HepG2 (cell line): ENCODE results near the gene NFE2L2. TPM values are rescaled to one million over a fixed set of nuclear protein-coding genes. Genes with fewer than 3 reads are reported as not detected.

Source experiments
- ATAC-seq: fragments of 200-7000 bp; cut with Tn5 transposase; 3 replicates; pipeline ENCODE4 v1.9.1; 2020; ENCODE audit warnings: mild to moderate bottlenecking, moderate library complexity
- BruUV-seq: library from RNA; stranded (reverse); fragments of 400-500 nt; replicated peaks from 2 replicates; lab custom pipeline; 2021; lab: Mats Ljungman, UMichigan
- CTCF ChIA-PET: fragments of 300-600 bp; formaldehyde crosslinking; extraction: SDS; loops from one replicate; lab custom pipeline; 2021; ENCODE audit warnings: low total read pairs, inconsistent platforms, low intra/inter-chr PET ratio; lab: Yijun Ruan, JAX
- POLR2A ChIA-PET: fragments of 350-600 bp; sonication (Branson Sonifier 250); formaldehyde crosslinking; loops from one replicate; lab custom pipeline; 2020; ENCODE audit warnings: antibody characterized with exemption, inconsistent platforms; lab: Yijun Ruan, JAX
- DNase-seq: peaks from one replicate; pipeline ENCODE4 v3.0.0-alpha.2; 2015; ENCODE audit warnings: low spot score
- FAIRE-seq: peaks from 3 replicates; lab custom pipeline; 2011; peaks lifted over from hg19 to GRCh38; lab: Jason Lieb, UNC
- H2AFZ ChIP-seq: one replicate; pipeline ENCODE4 v1.6.1; 2011; ENCODE audit warnings: low read length, inconsistent platforms
- H3K27ac ChIP-seq: fragments of 300-600 bp; 3 replicates; pipeline ENCODE4 v1.8.0; 2011; ENCODE audit warnings: mixed run types, mild to moderate bottlenecking, mixed read lengths, low read length, inconsistent platforms; ENCODE audit not compliant: insufficient read depth; ENCODE audit errors: extremely low read length
- H3K27me3 ChIP-seq, 2 experiments: fragments of 200-600 bp in 1 of 2; 2 replicates in 1 of 2; 3 replicates in 1 of 2; pipeline versions ENCODE4 v1.6.0 to v1.8.0; 2011; ENCODE audit warnings: low read length in 2 of 2, mild to moderate bottlenecking in 2 of 2, moderate library complexity in 2 of 2, inconsistent platforms in 1 of 2; ENCODE audit not compliant: insufficient read depth in 2 of 2, control insufficient read depth in 1 of 2
- H3K36me3 ChIP-seq, 2 experiments: fragments of 200-600 bp in 1 of 2; replicated peaks in 1 of 2; 2 replicates in 1 of 2; 3 replicates in 1 of 2; pipeline versions ENCODE4 v1.5.1 to v1.8.0; 2011; ENCODE audit warnings: low read length in 2 of 2, inconsistent platforms in 1 of 2; ENCODE audit not compliant: insufficient read depth in 2 of 2, control insufficient read depth in 1 of 2
- H3K4me1 ChIP-seq: 2 replicates; pipeline ENCODE4 v1.5.1; 2012; ENCODE audit warnings: low read length, inconsistent platforms; ENCODE audit not compliant: insufficient read depth
- H3K4me2 ChIP-seq: 2 replicates; pipeline ENCODE4 v1.6.0; 2011; ENCODE audit warnings: low read depth, low read length, inconsistent platforms
- H3K4me3 ChIP-seq, 3 experiments: fragments of 200-600 bp in 1 of 3; sonication (generic), shearing (Covaris generic) in 1 of 3; replicated peaks in 1 of 3; 2 replicates each; pipeline ENCODE4 v1.5.1; 2011 to 2016; ENCODE audit warnings: low read length in 3 of 3, inconsistent platforms in 2 of 3, low read depth in 2 of 3, mild to moderate bottlenecking in 2 of 3, control low read depth in 1 of 3, mixed read lengths in 1 of 3; ENCODE audit not compliant: insufficient read depth in 1 of 3
- H3K79me2 ChIP-seq: one replicate; pipeline ENCODE4 v1.6.1; 2011; ENCODE audit warnings: low read length, inconsistent platforms; ENCODE audit not compliant: insufficient read depth
- H3K9ac ChIP-seq: 2 replicates; pipeline ENCODE4 v1.6.0; 2011; ENCODE audit warnings: mild to moderate bottlenecking, low read depth, low read length, inconsistent platforms; ENCODE audit not compliant: insufficient read depth
- H3K9me3 ChIP-seq: 2 replicates; pipeline ENCODE4 v1.5.1; 2012; ENCODE audit warnings: mild to moderate bottlenecking, low read length
- H4K20me1 ChIP-seq: 2 replicates; pipeline ENCODE4 v1.6.0; 2011; ENCODE audit warnings: inconsistent platforms, mild to moderate bottlenecking, low read length, moderate library complexity; ENCODE audit not compliant: insufficient read depth
- ELF4 ChIP-seq: sonication (generic); formaldehyde crosslinking; IDR thresholded peaks from 2 replicates; pipeline ENCODE4 v1.5.0; 2020; ENCODE audit warnings: missing genetic modification reagents, mild to moderate bottlenecking, moderate library complexity, borderline replicate concordance
- GTF3A ChIP-seq: sonication (generic); formaldehyde crosslinking; conservative IDR thresholded peaks from 2 replicates; pipeline ENCODE4 v1.4.0; 2020; ENCODE audit warnings: mild to moderate bottlenecking, missing genetic modification reagents
- PCBP2 ChIP-seq: fragments of 200-400 bp; formaldehyde crosslinking; optimal IDR thresholded peaks from 2 replicates; pipeline ENCODE3; 2018; ENCODE audit warnings: low read length, low read depth; ENCODE audit not compliant: poor library complexity, severe bottlenecking
- PRDM15 ChIP-seq: sonication (generic); formaldehyde crosslinking; IDR thresholded peaks from 2 replicates; pipeline ENCODE4 v1.4.0; 2020; ENCODE audit warnings: missing genetic modification reagents
- TBL1XR1 ChIP-seq: fragments of 150-350 bp; IDR thresholded peaks from 2 replicates; pipeline ENCODE4 v1.6.1; 2014; ENCODE audit warnings: borderline replicate concordance, low read length; ENCODE audit not compliant: partially characterized antibody
- ZFX ChIP-seq: sonication (generic); formaldehyde crosslinking; IDR thresholded peaks from 2 replicates; pipeline ENCODE4 v1.4.0; 2020; ENCODE audit warnings: mild to moderate bottlenecking, low read depth, missing genetic modification reagents, moderate library complexity
- ZNF160 ChIP-seq: sonication (generic); formaldehyde crosslinking; IDR thresholded peaks from 2 replicates; pipeline ENCODE4 v1.8.0; 2022; ENCODE audit warnings: mild to moderate bottlenecking, inconsistent platforms, missing genetic modification reagents
- ZNF256 ChIP-seq: sonication (generic); formaldehyde crosslinking; conservative IDR thresholded peaks from 2 replicates; pipeline ENCODE4 v1.4.0; 2020; ENCODE audit warnings: missing genetic modification reagents
- ZNF264 ChIP-seq: sonication (generic); formaldehyde crosslinking; IDR thresholded peaks from 2 replicates; pipeline ENCODE4 v1.4.0; 2020; ENCODE audit warnings: missing genetic modification reagents
- ZNF883 ChIP-seq: sonication (generic); formaldehyde crosslinking; IDR thresholded peaks from 2 replicates; pipeline ENCODE4 v1.5.1; 2020; ENCODE audit warnings: mild to moderate bottlenecking, missing genetic modification reagents; ENCODE audit errors: not compliant biosample characterization
- WGBS: methylation state at CpG from one replicate; pipeline ENCODE4 v1.1.6; 2017; ENCODE audit warnings: low lambda C conversion rate; 5-methylcytosine and 5-hydroxymethylcytosine counted together
- in situ Hi-C: cut with HindIII; loops from 2 replicates; pipeline ENCODE4 v1.10.0; 2017; ENCODE audit warnings: low pct_unique_long_range_greater_than_20kb; ENCODE audit not compliant: extremely low pct_ligation_motif_present
- intact Hi-C: fragments of 100-400 bp; cut with micrococcal nuclease; formaldehyde crosslinking; loops from one replicate; pipeline ENCODE4 v1.10.0; 2022; ENCODE audit not compliant: unreplicated experiment
- polyA plus RNA-seq, 8 experiments: library from polyadenylated mRNA; depleted of rRNA in 3 of 8; stranded (reverse) in 7 of 8; unstranded in 1 of 8; fragments of >200 nt; fragmentation: Illumina TruSeq in 4 of 8; extraction: Trizol in 4 of 8; gene quantifications; 2 replicates each; pipeline versions ENCODE4 v1.2.1 to v1.2.3, GENCODE V29; 2011 to 2016; ENCODE audit warnings: low read depth in 4 of 8, missing spikeins in 1 of 8, mixed read lengths in 1 of 8; ENCODE audit not compliant: insufficient read depth in 1 of 8
- total RNA-seq, 5 experiments: library from RNA; depleted of rRNA; stranded (reverse); fragments of >200 nt; fragmentation: Illumina TruSeq; extraction: Trizol; gene quantifications; 2 replicates each; pipeline ENCODE4 v1.2.3, GENCODE V29; 2016; ENCODE audit warnings: low read depth in 1 of 5

Gene NFE2L2
- total and polyA plus RNA-seq, 2 of the 13 experiments (the other 11 are each of a cell fraction or from before 2014, with no cell fraction given): 84.6 to 215 TPM

DNA sequence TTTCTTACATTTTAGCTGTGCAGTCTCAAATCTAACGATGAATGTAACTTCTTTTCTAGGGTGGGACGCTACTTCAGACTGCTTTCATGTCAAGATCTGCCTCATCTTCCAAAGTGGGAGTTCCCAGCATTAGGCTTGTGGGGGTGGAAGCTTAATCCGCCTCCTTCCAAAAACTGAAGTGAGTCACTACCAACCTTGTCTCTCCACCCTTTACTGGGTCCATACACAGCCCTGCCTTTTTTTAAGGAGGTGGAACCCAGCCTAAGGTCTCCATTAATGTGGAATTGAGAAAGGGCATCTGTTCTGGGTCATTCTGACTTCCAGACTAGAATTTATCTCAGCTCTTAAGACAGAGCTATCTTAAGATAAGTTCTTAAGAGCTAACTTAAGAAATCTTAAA lies 42.0 kb upstream of the NFE2L2 start:
- no peak for DNase-seq
- Histone ChIP-seq H3K9ac (no peak overlapping the region), H3K9me3 (no peaks in the 10 kb centered on the region), H3K4me2 (no peak overlapping the region), H3K4me3 (no peak overlapping the region), H3K36me3 (no peaks in the 10 kb centered on the region; a peak in 1 of 5 replicates), H3K27ac (no peak overlapping the region), H3K79me2 (no peaks in the 10 kb centered on the region), H3K4me1 (no peaks in the 10 kb centered on the region), H4K20me1 (no peaks in the 10 kb centered on the region), H3K27me3 (no peaks in the 10 kb centered on the region), H2AFZ (no peak overlapping the region)
- in situ Hi-C loops (no loop called here), intact Hi-C loops (no loop called here)
- BruUV-seq: no TSS peak
- WGBS: 98% methylated on average over 3 of the region's 3 CpGs
- FAIRE-seq: no peak
- no peak for TF ChIP-seq ELF4 (CRISPR knock-in tag)
- TF ChIP-seq ZNF883 (CRISPR knock-in tag): no peak
- TF ChIP-seq TBL1XR1: no peak
- no peak for TF ChIP-seq PCBP2
- no peak for TF ChIP-seq ZNF264 (CRISPR knock-in tag)
- TF ChIP-seq ZFX: no peak
- no peak for TF ChIP-seq ZNF160 (CRISPR knock-in tag)
- no peak for TF ChIP-seq ZNF256 (CRISPR knock-in tag)
- no peak for TF ChIP-seq PRDM15 (CRISPR knock-in tag)
- no peak for TF ChIP-seq GTF3A
- no peak for ATAC-seq
- CTCF ChIA-PET: no interaction called here
- POLR2A ChIA-PET: no interaction called here
